Panc1 (cell line): ENCODE results near the gene RNF227. TPM values are rescaled to one million over a fixed set of nuclear protein-coding genes. Genes with fewer than 3 reads are reported as not detected.
A peak's percentile ranks its signal among the peaks of the same experiment; 100 is the strongest.

ENCODE experiments used
- ATAC-seq: fragments of 200-7000 bp; cut with Tn5 transposase; 2 replicates; pipeline ENCODE4 v1.9.1; 2020; ENCODE audit warnings: mild to moderate bottlenecking, moderate library complexity
- BruUV-seq: library from RNA; stranded (reverse); fragments of 400-500 nt; replicated peaks from 2 replicates; lab custom pipeline; 2021; lab: Mats Ljungman, UMichigan
- CTCF ChIA-PET: fragments of 300-600 bp; sonication (Branson Sonifier 250); formaldehyde crosslinking; loops from one replicate; lab custom pipeline; 2022; ENCODE audit warnings: antibody characterized with exemption; lab: Charles Lee
- POLR2A ChIA-PET: fragments of 300-600 bp; sonication (Branson Sonifier 250); formaldehyde crosslinking; loops from one replicate; lab custom pipeline; 2022; ENCODE audit warnings: antibody characterized with exemption; lab: Charles Lee
- DNase-seq: peaks from one replicate; pipeline ENCODE4 v3.0.0-alpha.2; 2010; ENCODE audit warnings: low read depth, low spot score
- H3K27ac ChIP-seq: 2 replicates; pipeline ENCODE4 v1.5.1; 2011; ENCODE audit warnings: mild to moderate bottlenecking, low read length, inconsistent platforms
- H3K27me3 ChIP-seq: fragments of 200-500 bp; sonication (Bioruptor generic); 2 replicates; pipeline ENCODE4 v1.6.0; 2014; ENCODE audit warnings: low read length, inconsistent platforms; ENCODE audit not compliant: control insufficient read depth, insufficient read depth
- H3K36me3 ChIP-seq: fragments of 200-500 bp; sonication (Bioruptor generic); 2 replicates; pipeline ENCODE4 v1.5.1; 2014; ENCODE audit warnings: inconsistent platforms, mild to moderate bottlenecking, low read length, moderate library complexity; ENCODE audit not compliant: control insufficient read depth, insufficient read depth
- H3K4me1 ChIP-seq: 2 replicates; pipeline ENCODE4 v1.5.1; 2011; ENCODE audit warnings: inconsistent platforms, mild to moderate bottlenecking, low read length, moderate library complexity; ENCODE audit not compliant: control insufficient read depth, insufficient read depth
- H3K4me3 ChIP-seq, 2 experiments: 2 replicates each; pipeline ENCODE4 v1.5.1; 2011 to 2012; ENCODE audit warnings: low read depth in 2 of 2, low read length in 2 of 2, mild to moderate bottlenecking in 2 of 2, inconsistent platforms in 1 of 2, moderate library complexity in 1 of 2
- H3K9me3 ChIP-seq: fragments of 200-500 bp; sonication (Bioruptor generic); 2 replicates; pipeline ENCODE4 v1.5.1; 2014; ENCODE audit warnings: low read depth, mild to moderate bottlenecking, inconsistent platforms, low read length, moderate library complexity; ENCODE audit not compliant: control insufficient read depth, insufficient read depth
- CTCF ChIP-seq: fragments of 450-650 bp; IDR thresholded peaks from 2 replicates; pipeline ENCODE4 v1.5.1; 2017; ENCODE audit warnings: mild to moderate bottlenecking
- POLR2AphosphoS5 ChIP-seq: IDR thresholded peaks from 2 replicates; pipeline ENCODE4 v1.6.1; 2012; ENCODE audit warnings: mild to moderate bottlenecking, low read depth, low read length, moderate library complexity
- REST ChIP-seq, 2 experiments: IDR thresholded peaks; 2 replicates each; pipeline ENCODE4 v1.6.1; 2011 to 2012; ENCODE audit warnings: low read depth in 2 of 2, control low read depth in 1 of 2, low read length in 1 of 2, mild to moderate bottlenecking in 1 of 2, moderate library complexity in 1 of 2; ENCODE audit not compliant: insufficient read depth in 1 of 2
- SIN3A ChIP-seq: IDR thresholded peaks from 2 replicates; pipeline ENCODE4 v1.6.1; 2012; ENCODE audit warnings: low read depth, mild to moderate bottlenecking, low read length, moderate library complexity, borderline replicate concordance; ENCODE audit not compliant: insufficient read depth
- TCF7L2 ChIP-seq: IDR thresholded peaks from 2 replicates; pipeline ENCODE4 v1.6.1; 2011; ENCODE audit warnings: mild to moderate bottlenecking, low read depth, low read length, inconsistent platforms
- in situ Hi-C: cut with HindIII; loops from 2 replicates; pipeline ENCODE4 v1.10.0; 2016; ENCODE audit warnings: low sequenced_read_pairs, low pct_unique_long_range_greater_than_20kb
- intact Hi-C: fragments of 100-400 bp; cut with micrococcal nuclease; formaldehyde crosslinking; loops from one replicate; pipeline ENCODE4 v1.10.0; 2022; ENCODE audit not compliant: unreplicated experiment
- total RNA-seq: library from RNA; stranded (reverse); gene quantifications from one replicate; pipeline ENCODE4 v1.2.1, GENCODE V29; 2021; ENCODE audit not compliant: unreplicated experiment

The RNF227 gene
- total RNA-seq, 1 experiment from 2014 or later, result 2.6 TPM

GRCh38 chr17:7912927-7913524 is 3.1 kb downstream of the RNF227 start:
- Histone ChIP-seq H3K27ac (no peak overlapping the region), H3K9me3 (no peaks in the 10 kb centered on the region), H3K36me3 (peaks cover 5% of the 10 kb centered on the region), H3K27me3 (no peaks in the 10 kb centered on the region), H3K4me1 (peaks cover 10% of the 10 kb centered on the region), H3K4me3 (no peak overlapping the region)
- BruUV-seq, result no TSS peak
- TF ChIP-seq CTCF, result peak; percentile 84
- no peak for TF ChIP-seq SIN3A
- ChIA-PET POLR2A (no interaction called here), CTCF (interaction anchor here (0.6 to 1.2 kb wide), 8 partner anchors 60 to 129 kb away, joined by 3 to 5 read pairs (median 3); no protein-coding TSS in a partner anchor)
- no peak for ATAC-seq
- intact Hi-C loops (loop anchor here (1.0 kb wide), 1 partner anchor 75 kb away; no protein-coding TSS in a partner anchor), in situ Hi-C loops (no loop called here)
- peak; percentile 73 for DNase-seq

DNA sequence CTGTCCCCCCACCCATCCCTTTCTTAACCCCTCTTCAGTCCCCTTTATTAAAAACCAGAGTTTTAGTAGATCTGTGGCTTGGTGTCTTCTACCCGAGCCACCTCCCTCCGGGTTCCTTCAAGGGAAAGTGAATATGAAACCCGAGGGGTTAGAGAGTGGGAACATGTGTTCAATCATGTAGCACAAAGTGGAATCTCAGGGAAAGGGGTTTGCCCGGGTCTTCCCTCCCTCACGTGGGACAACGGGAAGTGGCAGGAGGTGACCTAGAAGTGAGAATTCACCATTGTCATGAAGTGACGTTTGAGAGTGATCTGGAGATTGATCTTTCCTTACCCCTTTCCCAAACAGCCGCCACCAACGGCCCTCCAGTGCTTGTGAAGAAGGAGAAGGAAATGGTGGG is 5.0 kb downstream of the RNF227 start:
- CTCF ChIA-PET, result no interaction called here

More for the DNA sequence above, 5.0 kb downstream of the RNF227 start:
- BruUV-seq, result no TSS peak
- TF ChIP-seq CTCF (no peak), SIN3A (no peak), TCF7L2 (no peak), REST (IDR thresholded peaks at IDR 0.05; ENCODE audit: insufficient read depth in 1 of 2, low read depth in 2 of 2, low read length in 1 of 2) (no peak), POLR2AphosphoS5 (no peak)
- Histone ChIP-seq H3K27me3 (no peaks in the 10 kb centered on the region), H3K36me3 (peaks cover 5% of the 10 kb centered on the region), H3K4me3 (no peak overlapping the region), H3K9me3 (no peaks in the 10 kb centered on the region), H3K27ac (no peak overlapping the region), H3K4me1 (peaks cover 6% of the 10 kb centered on the region)
- no peak for ATAC-seq
- POLR2A ChIA-PET, result no interaction called here
- in situ Hi-C loops (no loop called here), intact Hi-C loops (no loop called here)
- no peak for DNase-seq
